ENCODE data around the gene STAC.

STAC gene

DNA sequence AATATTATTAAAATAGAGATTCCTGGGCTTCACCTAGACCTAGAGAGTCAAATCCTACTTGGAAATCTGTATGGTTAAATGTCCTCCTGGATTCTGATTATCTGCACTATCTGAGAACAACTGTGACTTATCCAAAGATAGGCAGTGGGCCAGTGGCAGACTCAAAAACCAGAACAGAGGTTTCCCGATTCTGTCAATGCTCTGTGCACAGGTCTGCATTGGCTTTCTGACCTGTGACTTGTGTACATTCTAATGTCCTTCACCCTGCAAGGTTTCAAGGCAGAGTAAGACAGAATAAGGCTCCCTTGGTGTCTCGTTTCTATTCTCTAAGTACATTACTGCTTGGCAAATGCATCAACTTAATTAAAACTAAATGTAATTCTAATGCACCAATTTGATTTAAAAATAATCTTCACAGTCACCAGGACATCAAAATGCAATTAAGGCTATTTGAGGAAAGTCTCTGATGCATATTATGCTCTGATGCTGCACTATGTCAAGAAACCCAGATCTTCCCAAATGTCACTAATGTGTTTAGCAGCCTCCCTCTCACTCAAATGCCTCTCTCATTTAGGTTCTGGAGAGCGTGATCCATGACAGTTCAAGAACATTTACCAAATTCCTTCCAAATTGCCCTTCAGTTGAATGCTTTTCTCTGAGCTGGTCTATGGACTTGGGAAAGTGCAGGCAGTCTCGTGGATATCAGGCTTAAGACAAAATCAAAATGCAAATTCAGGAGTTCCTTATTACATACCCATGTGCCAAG is 140.1 kb downstream of the STAC start:
- no peaks in the 10 kb centered on the region for H3K27me3 ChIP-seq (ENCODE audit: insufficient read depth, low read length)
- WGBS: 90% methylated on average over 4 of the region's 4 CpGs
- no peak overlapping the region for H3K27ac ChIP-seq (ENCODE audit: low read depth, low read length)
- no peaks in the 10 kb centered on the region for H3K9me3 ChIP-seq (ENCODE audit: insufficient read depth, low read depth, low read length)
- no peak overlapping the region for H3K9ac ChIP-seq (ENCODE audit: low read depth, low read length)
- H3K4me3 ChIP-seq (ENCODE audit: low read length): no peak overlapping the region
- no peaks in the 10 kb centered on the region for H3K36me3 ChIP-seq (ENCODE audit: insufficient read depth, low read length)
- H3K4me1 ChIP-seq (ENCODE audit: insufficient read depth, low read length): peaks cover 8% of the 10 kb centered on the region; the same call in 1 of the 2 replicates

DNA sequence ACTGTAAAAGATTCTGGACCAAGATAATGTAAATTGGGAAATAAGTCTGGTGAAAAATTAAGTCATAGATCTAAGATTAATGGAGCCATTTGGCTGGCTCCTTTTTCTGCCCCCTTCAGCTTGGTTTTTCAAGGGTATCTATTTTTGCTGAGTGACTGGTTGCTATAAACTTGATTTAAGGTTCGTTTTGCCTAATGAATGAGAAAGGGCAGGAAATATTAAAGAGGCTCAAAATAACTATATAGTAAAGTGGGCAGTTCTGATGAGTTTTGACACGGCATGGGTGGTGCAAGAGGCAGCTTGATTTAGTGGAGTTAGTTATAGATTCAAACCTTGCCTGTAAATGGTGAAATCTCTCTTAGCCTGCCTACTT is 140.7 kb downstream of the STAC start:
- no peaks in the 10 kb centered on the region for H3K27me3 ChIP-seq (ENCODE audit: insufficient read depth, low read length)
- H3K4me1 ChIP-seq (ENCODE audit: insufficient read depth, low read length): peaks cover 11% of the 10 kb centered on the region; the same call in 1 of the 2 replicates
- no peak overlapping the region for H3K9ac ChIP-seq (ENCODE audit: low read depth, low read length)
- no peak overlapping the region for H3K4me3 ChIP-seq (ENCODE audit: low read length)
- H3K9me3 ChIP-seq (ENCODE audit: insufficient read depth, low read depth, low read length): no peaks in the 10 kb centered on the region
- H3K27ac ChIP-seq (ENCODE audit: low read depth, low read length): no peak overlapping the region
- H3K36me3 ChIP-seq (ENCODE audit: insufficient read depth, low read length): no peaks in the 10 kb centered on the region
- WGBS: 91% methylated on average over 2 of the region's 2 CpGs

DNA sequence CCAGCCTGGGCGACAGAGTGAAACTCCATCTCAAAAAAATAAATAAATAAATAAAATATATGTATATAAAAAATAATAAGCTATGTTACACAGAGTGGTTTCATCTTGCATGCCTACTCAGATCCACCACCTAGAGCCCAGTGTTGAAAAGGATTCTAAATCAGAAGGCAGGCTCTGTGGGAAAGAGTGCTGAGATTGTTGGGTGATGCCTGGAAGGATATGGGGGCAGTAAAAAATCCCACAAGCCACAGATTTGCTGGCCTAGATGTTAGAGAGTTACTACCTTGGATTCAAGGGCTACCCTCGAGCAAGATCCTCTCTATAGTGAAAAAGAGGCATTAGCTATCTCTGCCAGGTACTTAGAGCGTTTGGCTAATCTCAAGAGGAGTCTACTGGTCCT is 144.3 kb downstream of the STAC start:
- no peaks in the 10 kb centered on the region for H3K27me3 ChIP-seq (ENCODE audit: insufficient read depth, low read length)
- H3K27ac ChIP-seq (ENCODE audit: low read depth, low read length): no peak overlapping the region
- H3K9ac ChIP-seq (ENCODE audit: low read depth, low read length): no peak overlapping the region
- peaks cover 5% of the 10 kb centered on the region; the same call in 1 of the 2 replicates for H3K36me3 ChIP-seq (ENCODE audit: insufficient read depth, low read length)
- H3K4me3 ChIP-seq (ENCODE audit: low read length): no peak overlapping the region
- 93% methylated on average over 2 of the region's 3 CpGs for WGBS
- H3K4me1 ChIP-seq (ENCODE audit: insufficient read depth, low read length): peaks cover 14% of the 10 kb centered on the region; the same call in 1 of the 2 replicates
- H3K9me3 ChIP-seq (ENCODE audit: insufficient read depth, low read depth, low read length): no peaks in the 10 kb centered on the region

DNA sequence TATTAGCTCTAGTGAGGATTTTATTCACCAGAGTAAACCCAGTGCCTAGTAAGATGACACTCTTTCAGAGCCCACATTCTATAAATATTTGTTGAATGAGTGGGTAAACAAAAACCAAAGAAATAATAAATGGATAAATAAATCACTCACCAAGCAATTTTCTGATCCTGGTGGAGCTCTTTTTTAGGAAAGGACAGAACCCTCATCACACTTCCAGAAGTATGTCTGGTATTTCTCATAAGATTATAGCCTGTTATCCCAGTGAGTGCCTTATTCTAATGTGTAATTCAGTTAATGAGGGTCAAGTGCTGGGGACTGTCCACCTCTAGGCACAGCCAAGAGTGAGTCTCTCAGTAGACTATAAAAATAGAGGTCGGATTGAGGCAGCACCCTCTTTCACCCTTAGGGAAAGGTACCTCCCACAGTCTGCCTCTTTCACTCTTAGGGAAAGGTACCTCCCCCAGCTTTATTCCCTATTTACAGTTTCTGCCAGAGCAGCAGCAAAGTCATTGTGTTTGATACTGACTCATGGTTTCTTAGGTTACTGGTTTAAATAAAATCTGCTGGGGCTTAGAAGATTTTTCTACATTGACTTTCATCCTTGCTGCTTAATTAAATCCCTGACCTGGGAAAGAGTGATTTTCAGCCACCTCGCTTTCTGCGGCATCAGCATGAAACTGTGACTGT is 145.0 kb downstream of the STAC start:
- Histone ChIP-seq H3K27ac (ENCODE audit: low read depth, low read length) (no peak overlapping the region), H3K9ac (ENCODE audit: low read depth, low read length) (no peak overlapping the region), H3K4me1 (ENCODE audit: insufficient read depth, low read length) (peaks cover 14% of the 10 kb centered on the region; the same call in 1 of the 2 replicates), H3K4me3 (ENCODE audit: low read length) (no peak overlapping the region), H3K36me3 (ENCODE audit: insufficient read depth, low read length) (peaks cover 5% of the 10 kb centered on the region; the same call in 1 of the 2 replicates), H3K9me3 (ENCODE audit: insufficient read depth, low read depth, low read length) (no peaks in the 10 kb centered on the region), H3K27me3 (ENCODE audit: insufficient read depth, low read length) (no peaks in the 10 kb centered on the region)
- 77% methylated on average over 3 of the region's 3 CpGs for WGBS

DNA sequence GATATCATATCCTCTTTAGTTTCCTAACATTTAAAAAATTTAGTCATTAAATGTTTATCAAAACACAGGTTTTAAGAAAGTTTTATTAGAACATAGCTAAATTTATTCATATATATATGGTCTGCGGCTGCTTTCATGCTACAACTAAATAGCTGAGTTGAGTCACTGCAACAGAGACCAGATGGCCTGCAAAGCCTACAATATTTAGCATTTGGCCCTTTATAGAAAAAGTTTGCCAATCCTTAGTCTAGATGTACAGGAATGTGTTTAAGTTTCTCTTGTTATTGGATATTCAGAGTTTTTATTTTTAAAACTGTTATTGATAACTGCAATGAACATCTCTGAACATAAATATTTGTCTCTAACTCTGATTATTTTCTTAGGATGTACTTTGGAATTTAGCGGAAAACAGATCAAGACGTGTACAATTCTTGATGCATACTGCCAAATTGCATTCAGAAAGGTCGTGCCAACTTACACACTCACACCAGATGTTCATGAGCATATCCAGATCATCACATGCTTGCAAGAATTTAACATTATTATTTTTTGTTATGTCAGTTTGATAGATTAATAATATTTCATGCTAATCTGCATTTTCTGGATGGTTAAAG is 157.9 kb downstream of the STAC start:
- H3K9ac ChIP-seq (ENCODE audit: low read depth, low read length): no peak overlapping the region
- 95% methylated on average over 4 of the region's 4 CpGs for WGBS
- no peak overlapping the region for H3K27ac ChIP-seq (ENCODE audit: low read depth, low read length)
- no peaks in the 10 kb centered on the region for H3K36me3 ChIP-seq (ENCODE audit: insufficient read depth, low read length)
- H3K4me1 ChIP-seq (ENCODE audit: insufficient read depth, low read length): no peaks in the 10 kb centered on the region
- no peaks in the 10 kb centered on the region for H3K27me3 ChIP-seq (ENCODE audit: insufficient read depth, low read length)
- H3K9me3 ChIP-seq (ENCODE audit: insufficient read depth, low read depth, low read length): no peaks in the 10 kb centered on the region
- no peak overlapping the region for H3K4me3 ChIP-seq (ENCODE audit: low read length)

DNA sequence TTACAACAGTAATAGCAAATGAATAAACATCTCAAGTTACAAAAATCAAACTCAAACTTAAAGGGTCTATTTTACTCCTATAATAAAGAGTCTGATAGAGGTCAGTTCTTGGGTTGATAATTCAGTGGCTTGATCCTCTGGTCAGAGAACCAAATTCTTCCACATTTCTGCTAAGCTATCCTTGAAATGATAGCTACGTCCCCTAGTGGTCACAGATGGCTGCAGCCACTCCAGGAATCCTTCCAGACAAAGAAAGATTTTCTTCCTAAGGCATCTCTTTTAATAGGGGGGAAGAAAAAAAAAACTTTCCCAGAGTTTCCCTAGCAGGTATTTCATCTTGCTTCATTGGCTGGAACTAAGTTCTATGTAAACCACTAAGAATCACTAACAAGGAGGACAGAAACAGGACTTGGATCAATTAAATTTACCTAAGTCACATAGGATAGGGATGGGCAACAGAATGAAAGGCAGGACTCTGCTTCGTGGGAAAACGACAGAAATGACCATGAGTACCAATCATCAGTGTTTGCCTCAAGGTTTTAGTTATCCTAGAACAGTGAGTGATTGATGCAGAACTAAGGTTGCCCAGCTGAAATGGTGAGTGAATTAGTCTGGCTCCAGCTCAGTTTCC is 160.7 kb downstream of the STAC start:
- 53% methylated on average over 3 of the region's 3 CpGs for WGBS
- H3K4me1 ChIP-seq (ENCODE audit: insufficient read depth, low read length): no peaks in the 10 kb centered on the region
- H3K36me3 ChIP-seq (ENCODE audit: insufficient read depth, low read length): no peaks in the 10 kb centered on the region
- no peak overlapping the region for H3K4me3 ChIP-seq (ENCODE audit: low read length)
- H3K27me3 ChIP-seq (ENCODE audit: insufficient read depth, low read length): no peaks in the 10 kb centered on the region
- no peaks in the 10 kb centered on the region for H3K9me3 ChIP-seq (ENCODE audit: insufficient read depth, low read depth, low read length)
- no peak overlapping the region for H3K9ac ChIP-seq (ENCODE audit: low read depth, low read length)
- H3K27ac ChIP-seq (ENCODE audit: low read depth, low read length): no peak overlapping the region

DNA sequence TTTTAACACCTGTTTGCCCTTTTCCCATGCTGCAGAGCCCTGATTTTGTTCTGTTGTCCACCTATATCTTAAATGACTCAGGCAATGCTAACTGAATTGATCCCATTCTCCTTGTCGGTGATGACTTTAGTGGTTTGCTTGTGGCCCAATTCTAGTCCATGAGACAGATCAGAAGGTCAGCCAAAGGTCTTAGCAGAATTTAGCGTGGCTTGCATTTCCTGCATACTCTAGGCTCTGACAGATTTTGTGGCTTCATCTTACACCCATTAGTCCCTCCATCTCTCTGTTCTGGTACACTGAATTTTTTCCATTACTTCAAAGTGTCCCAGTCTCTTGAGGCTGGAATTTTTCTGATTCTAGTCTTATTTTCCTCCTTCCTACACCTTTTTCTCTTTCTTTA is 161.9 kb downstream of the STAC start:
- no peak overlapping the region for H3K9ac ChIP-seq (ENCODE audit: low read depth, low read length)
- 95% methylated on average over 2 of the region's 2 CpGs for WGBS

DNA sequence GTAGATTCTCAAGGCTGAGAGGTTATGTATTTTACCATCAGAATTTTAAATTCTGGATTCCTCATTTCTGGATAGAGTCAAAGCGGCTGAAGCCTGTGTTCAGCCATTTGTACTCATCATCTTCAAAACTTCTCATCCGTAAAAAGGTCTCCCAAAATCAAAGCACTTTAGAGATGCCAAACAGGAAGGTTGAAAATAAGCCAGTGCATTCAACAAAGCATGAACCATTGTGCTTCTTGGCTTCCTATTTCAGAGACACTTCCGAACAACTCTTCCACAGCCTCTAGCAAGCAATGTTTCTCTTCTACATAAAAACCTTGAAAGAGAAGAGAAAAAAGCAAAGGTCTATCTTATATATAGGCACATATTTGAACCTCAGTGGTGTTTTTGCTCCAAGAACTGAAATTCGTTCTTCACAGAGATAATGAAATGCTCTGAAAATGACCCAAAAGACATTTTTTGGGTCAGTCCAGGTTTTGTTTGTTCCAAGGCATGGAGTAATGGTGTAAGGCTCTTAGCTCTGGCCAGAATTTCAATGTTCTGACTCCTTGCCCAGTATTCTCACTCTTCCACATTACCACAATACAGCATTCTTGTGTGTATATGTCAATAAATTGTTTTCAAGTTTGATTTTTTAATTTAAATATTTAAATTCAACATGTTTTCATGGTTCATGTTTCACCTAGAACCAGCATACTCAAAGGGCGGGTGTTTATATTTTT is 163.1 kb downstream of the STAC start:
- Histone ChIP-seq H3K36me3 (ENCODE audit: insufficient read depth, low read length) (no peaks in the 10 kb centered on the region), H3K27me3 (ENCODE audit: insufficient read depth, low read length) (no peaks in the 10 kb centered on the region), H3K9ac (ENCODE audit: low read depth, low read length) (no peak overlapping the region), H3K4me1 (ENCODE audit: insufficient read depth, low read length) (no peaks in the 10 kb centered on the region), H3K9me3 (ENCODE audit: insufficient read depth, low read depth, low read length) (peaks cover 2% of the 10 kb centered on the region; the same call in 1 of the 2 replicates), H3K27ac (ENCODE audit: low read depth, low read length) (no peak overlapping the region), H3K4me3 (ENCODE audit: low read length) (no peak overlapping the region)
- 96% methylated on average over 5 of the region's 5 CpGs for WGBS

More for the DNA sequence above, 161.9 kb downstream of the STAC start:
- no peak overlapping the region for H3K4me3 ChIP-seq (ENCODE audit: low read length)
- no peaks in the 10 kb centered on the region for H3K9me3 ChIP-seq (ENCODE audit: insufficient read depth, low read depth, low read length)
- no peaks in the 10 kb centered on the region for H3K27me3 ChIP-seq (ENCODE audit: insufficient read depth, low read length)
- no peak overlapping the region for H3K27ac ChIP-seq (ENCODE audit: low read depth, low read length)
- no peaks in the 10 kb centered on the region for H3K4me1 ChIP-seq (ENCODE audit: insufficient read depth, low read length)
- no peaks in the 10 kb centered on the region for H3K36me3 ChIP-seq (ENCODE audit: insufficient read depth, low read length)

DNA sequence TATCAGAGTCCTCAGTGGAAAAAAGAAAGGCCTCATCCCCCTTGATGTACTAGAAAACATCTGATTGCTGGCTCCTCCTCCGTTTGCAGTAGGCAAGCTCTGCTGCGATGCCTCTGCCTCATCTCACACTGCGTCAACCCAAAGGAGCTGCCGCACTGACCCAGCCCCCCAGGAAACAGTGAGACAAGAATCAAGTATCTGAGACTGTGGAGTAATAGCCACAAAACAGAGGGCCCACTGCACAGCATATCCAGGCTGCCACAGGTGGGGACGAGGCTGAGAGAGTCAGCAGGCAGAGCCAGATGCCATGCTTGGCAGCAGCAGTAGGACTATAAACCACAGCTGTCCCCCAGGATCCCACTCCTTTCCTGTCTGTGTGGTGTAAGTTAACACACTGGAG is 165.9 kb downstream of the STAC start:
- H3K9ac ChIP-seq (ENCODE audit: low read depth, low read length): no peak overlapping the region
- H3K9me3 ChIP-seq (ENCODE audit: insufficient read depth, low read depth, low read length): peaks cover 9% of the 10 kb centered on the region; the same call in 1 of the 2 replicates
- 90% methylated on average over 5 of the region's 5 CpGs for WGBS
- no peak overlapping the region for H3K27ac ChIP-seq (ENCODE audit: low read depth, low read length)
- H3K4me1 ChIP-seq (ENCODE audit: insufficient read depth, low read length): no peaks in the 10 kb centered on the region
- no peak overlapping the region for H3K4me3 ChIP-seq (ENCODE audit: low read length)
- H3K36me3 ChIP-seq (ENCODE audit: insufficient read depth, low read length): no peaks in the 10 kb centered on the region
- H3K27me3 ChIP-seq (ENCODE audit: insufficient read depth, low read length): no peaks in the 10 kb centered on the region

DNA sequence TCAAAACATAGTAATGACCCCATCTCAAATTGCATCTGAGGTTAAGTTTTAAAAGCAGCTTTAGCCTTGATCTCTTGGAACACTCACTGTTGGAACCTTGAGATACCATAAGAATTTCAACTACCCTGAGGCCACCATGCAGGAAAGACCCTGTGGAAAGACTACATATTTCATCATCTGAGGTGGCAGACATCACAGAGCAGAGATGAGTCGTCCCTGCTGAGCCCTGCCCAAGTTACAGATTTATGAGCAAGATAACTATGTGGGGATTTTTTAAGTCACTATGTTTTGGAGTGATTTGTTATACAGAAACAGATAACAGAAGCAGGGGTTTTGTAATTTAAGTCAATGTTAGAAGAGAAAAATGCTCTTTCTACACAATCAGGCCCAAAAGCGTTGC is 168.4 kb downstream of the STAC start:
- Histone ChIP-seq H3K27me3 (ENCODE audit: insufficient read depth, low read length) (no peaks in the 10 kb centered on the region), H3K9me3 (ENCODE audit: insufficient read depth, low read depth, low read length) (peaks cover 9% of the 10 kb centered on the region; the same call in 1 of the 2 replicates), H3K4me1 (ENCODE audit: insufficient read depth, low read length) (no peaks in the 10 kb centered on the region), H3K9ac (ENCODE audit: low read depth, low read length) (no peak overlapping the region), H3K27ac (ENCODE audit: low read depth, low read length) (no peak overlapping the region), H3K4me3 (ENCODE audit: low read length) (no peak overlapping the region), H3K36me3 (ENCODE audit: insufficient read depth, low read length) (no peaks in the 10 kb centered on the region)
- WGBS: 92% methylated on average over 2 of the region's 2 CpGs

Data from HUES64 (cell line).